CD4-positive, alpha-beta T cell (primary cell): Measurements from ENCODE around the gene CCL11. TPM values are rescaled to one million over a fixed set of nuclear protein-coding genes. Genes with fewer than 3 reads are reported as not detected.

ENCODE experiments used
- ATAC-seq: fragments of 200-7000 bp; cut with Tn5 transposase; one replicate; pipeline ENCODE4 v1.10.0; 2022; ENCODE audit warnings: mild to moderate bottlenecking; ENCODE audit not compliant: poor library complexity
- CTCF ChIA-PET: fragments of 350-600 bp; sonication (Branson Sonifier 250); formaldehyde crosslinking; loops from one replicate; lab custom pipeline; 2021; ENCODE audit warnings: antibody characterized with exemption, inconsistent platforms; lab: Charles Lee
- POLR2A ChIA-PET: fragments of 350-600 bp; sonication (Branson Sonifier 250); formaldehyde crosslinking; loops from one replicate; lab custom pipeline; 2021; ENCODE audit warnings: antibody characterized with exemption, inconsistent platforms; lab: Charles Lee
- DNase-seq, 14 experiments: peaks; one replicate each; pipeline ENCODE4 v3.0.0-alpha.2; 2013 to 2020; ENCODE audit warnings: mixed read lengths in 2 of 14
- H3K27ac ChIP-seq, 2 donors: one replicate each; pipeline versions ENCODE4 v1.5.1 to v1.7.0; 2013; ENCODE audit warnings: low read length in 2 of 2, low read depth in 1 of 2, mild to moderate bottlenecking in 1 of 2
- H3K27me3 ChIP-seq, 2 experiments: 1 replicate in 1 of 2; 2 replicates in 1 of 2; pipeline versions ENCODE4 v1.6.1 to v1.7.0; 2013; ENCODE audit warnings: low read length in 2 of 2, control low read depth in 1 of 2, mild to moderate bottlenecking in 1 of 2, moderate library complexity in 1 of 2; ENCODE audit not compliant: insufficient read depth in 2 of 2, control insufficient read depth in 1 of 2
- H3K36me3 ChIP-seq: one replicate; pipeline ENCODE4 v1.6.1; 2013; ENCODE audit warnings: low read length, control low read depth; ENCODE audit not compliant: insufficient read depth
- H3K4me1 ChIP-seq: one replicate; pipeline ENCODE4 v1.6.1; 2013; ENCODE audit warnings: low read length, control low read depth; ENCODE audit not compliant: insufficient read depth
- H3K4me3 ChIP-seq: one replicate; pipeline ENCODE4 v1.5.1; 2013; ENCODE audit warnings: mild to moderate bottlenecking, low read length, moderate library complexity
- H3K9me3 ChIP-seq, 2 experiments: 1 replicate in 1 of 2; 2 replicates in 1 of 2; pipeline versions ENCODE4 v1.6.1 to v1.7.0; 2013; ENCODE audit warnings: low read length in 2 of 2, mild to moderate bottlenecking in 2 of 2, control low read depth in 1 of 2, moderate library complexity in 1 of 2; ENCODE audit not compliant: control insufficient read depth in 1 of 2, insufficient read depth in 1 of 2
- H3K27ac Mint-ChIP-seq: one replicate; pipeline ENCODE4 v1.8.0; 2020; ENCODE audit warnings: mixed read lengths
- H3K27me3 Mint-ChIP-seq: one replicate; pipeline ENCODE4 v1.8.0; 2021; ENCODE audit warnings: mixed read lengths
- H3K36me3 Mint-ChIP-seq: one replicate; pipeline ENCODE4 v1.8.0; 2021; ENCODE audit warnings: low read depth, mixed read lengths
- H3K4me1 Mint-ChIP-seq: one replicate; pipeline ENCODE4 v1.8.0; 2021; ENCODE audit warnings: low read depth, mixed read lengths
- H3K4me3 Mint-ChIP-seq: one replicate; pipeline ENCODE4 v1.8.0; 2020; ENCODE audit warnings: mild to moderate bottlenecking, mixed read lengths
- H3K9me3 Mint-ChIP-seq: one replicate; pipeline ENCODE4 v1.8.0; 2020; ENCODE audit warnings: mixed read lengths
- CTCF ChIP-seq: fragments of 200-600 bp; IDR thresholded peaks from one replicate; pipeline ENCODE4 v1.8.0; 2022; ENCODE audit warnings: antibody characterized with exemption, mild to moderate bottlenecking
- intact Hi-C, 2 experiments: fragments of 100-400 bp; cut with DNase I in 1 of 2; cut with micrococcal nuclease in 1 of 2; formaldehyde crosslinking; loops; one replicate each; pipeline versions ENCODE4 v1.15.1 to v1.9.0; 2023 to 2025; cut with DNase I, micrococcal nuclease
- total RNA-seq, 174 experiments: library from RNA in 2 of 174; stranded (reverse) in 2 of 174; gene quantifications; one replicate each; pipeline ENCODE4 v1.2.3 and lab custom pipeline; 2021 to 2026

Gene CCL11
- total RNA-seq, 2 experiments from 2014 or later, result not detected

- ATAC-seq (no peak), DNase-seq (no peak)
- ChIA-PET CTCF (no interaction called here), POLR2A (no interaction called here)
- no peaks in the 10 kb centered on the region for H3K4me1 ChIP-seq
- no peaks in the 10 kb centered on the region for H3K36me3 ChIP-seq
- TF ChIP-seq CTCF, result no peak
- intact Hi-C loops, result no loop called here
- no peaks in the 10 kb centered on the region for H3K36me3 Mint-ChIP-seq
- no peaks in the 10 kb centered on the region for H3K4me1 Mint-ChIP-seq
- no peak overlapping the region for H3K27ac ChIP-seq
- H3K4me3 Mint-ChIP-seq, result no peak overlapping the region
- H3K27me3 ChIP-seq, result peaks cover 0 to 4% of the 10 kb centered on the region in 2 experiments
- no peaks in the 10 kb centered on the region for H3K9me3 Mint-ChIP-seq
- H3K4me3 ChIP-seq, result no peak overlapping the region
- no peaks in the 10 kb centered on the region for H3K9me3 ChIP-seq
- H3K27ac Mint-ChIP-seq, result no peak overlapping the region
- peaks cover 8% of the 10 kb centered on the region for H3K27me3 Mint-ChIP-seq
Observed at GRCh38 chr17:34245351-34245905, 40.1 kb upstream of the CCL11 start.

- Mint-ChIP-seq H3K9me3 (no peaks in the 10 kb centered on the region), H3K36me3 (no peaks in the 10 kb centered on the region), H3K4me3 (no peak overlapping the region), H3K4me1 (no peaks in the 10 kb centered on the region), H3K27me3 (peaks cover 12% of the 10 kb centered on the region), H3K27ac (no peak overlapping the region)
- H3K4me3 ChIP-seq, result no peak overlapping the region
- TF ChIP-seq CTCF, result no peak
- CTCF ChIA-PET, result no interaction called here
- intact Hi-C loops, result no loop called here
- no peak for ATAC-seq
- POLR2A ChIA-PET, result no interaction called here
- no peaks in the 10 kb centered on the region for H3K4me1 ChIP-seq
- no peaks in the 10 kb centered on the region for H3K9me3 ChIP-seq
- DNase-seq, result peak in 3 of 14 experiments; percentile 10 to 63 (median 49)
- H3K27me3 ChIP-seq, result peaks cover 0 to 4% of the 10 kb centered on the region in 2 experiments
- no peak overlapping the region for H3K27ac ChIP-seq
- H3K36me3 ChIP-seq, result no peaks in the 10 kb centered on the region
Observed at GRCh38 chr17:34246446-34246845, 39.1 kb upstream of the CCL11 start.

- DNase-seq (peak in 2 of 14 experiments; percentile 43 to 55), ATAC-seq (no peak)
- no peaks in the 10 kb centered on the region for H3K9me3 ChIP-seq
- Mint-ChIP-seq H3K36me3 (no peaks in the 10 kb centered on the region), H3K4me1 (no peaks in the 10 kb centered on the region), H3K27me3 (peaks cover 17% of the 10 kb centered on the region), H3K9me3 (no peaks in the 10 kb centered on the region), H3K27ac (no peak overlapping the region), H3K4me3 (no peak overlapping the region)
- ChIA-PET CTCF (no interaction called here), POLR2A (no interaction called here)
- H3K27me3 ChIP-seq, result peaks cover 0 to 4% of the 10 kb centered on the region in 2 experiments
- H3K4me1 ChIP-seq, result no peaks in the 10 kb centered on the region
- no peaks in the 10 kb centered on the region for H3K36me3 ChIP-seq
- intact Hi-C loops, result no loop called here
- no peak overlapping the region for H3K27ac ChIP-seq
- H3K4me3 ChIP-seq, result no peak overlapping the region
- no peak for TF ChIP-seq CTCF
Observed at GRCh38 chr17:34246881-34247280, 38.7 kb upstream of the CCL11 start.
